ENCODE measurements around the gene SLC9A9.

- no peak for TF ChIP-seq CTCF (IDR thresholded peaks at IDR 0.05)
- no peak for TF ChIP-seq POLR2A (IDR thresholded peaks at IDR 0.05)
These were observed 346.2 kb downstream of the SLC9A9 start for GRCh38 chr3:143502081-143502480.

All from uterus (tissue), 2 donors.